GM12892 (cell line): ENCODE measurements around the gene CXCR2. TPM values are rescaled to one million over a fixed set of nuclear protein-coding genes. Genes with fewer than 3 reads are reported as not detected.

Experiments
- DNase-seq: peaks from one replicate; pipeline ENCODE4 v3.0.0; 2011; ENCODE audit not compliant: insufficient read length
- FAIRE-seq: peaks from 2 replicates; lab custom pipeline; 2011; peaks lifted over from hg19 to GRCh38; lab: Jason Lieb, UNC
- POLR2A ChIP-seq: IDR thresholded peaks from 2 replicates; pipeline ENCODE4 v1.6.1; 2011; ENCODE audit warnings: low read depth, low read length, control low read depth
- POLR2AphosphoS5 ChIP-seq: IDR thresholded peaks from 2 replicates; pipeline ENCODE4 v1.6.1; 2011; ENCODE audit warnings: low read depth, low read length, control low read depth
- TAF1 ChIP-seq: IDR thresholded peaks from 2 replicates; pipeline ENCODE4 v1.6.1; 2011; ENCODE audit warnings: low read depth, mild to moderate bottlenecking, control low read depth, low read length, borderline replicate concordance
- polyA plus RNA-seq: library from polyadenylated mRNA; unstranded; fragments of >200 nt; gene quantifications from one replicate; pipeline ENCODE4 v1.2.1, GENCODE V29; 2012; ENCODE audit warnings: missing spikeins, inconsistent platforms; ENCODE audit not compliant: missing spikeins

CXCR2 gene
- polyA plus RNA-seq = 0.19 TPM

- DNase-seq = no peak
- no peak for FAIRE-seq
- TF ChIP-seq POLR2A (no peak), POLR2AphosphoS5 (no peak), TAF1 (no peak)
Observed at GRCh38 chr2:218125626-218126080, at the start of gene CXCR2. Gene CXCR2, plus strand, starts transcription at chr2:218126028. Its CDS starts 8,774 bp downstream, at chr2:218134802.

- no peak for TF ChIP-seq TAF1
- TF ChIP-seq POLR2A = no peak
- TF ChIP-seq POLR2AphosphoS5 = no peak
- no peak for DNase-seq
- FAIRE-seq = no peak
Observed at GRCh38 chr2:218077464-218078216, 48.2 kb upstream of the CXCR2 start.

GRCh38 chr2:218079943-218080913, 45.6 kb upstream of the CXCR2 start:
- TF ChIP-seq POLR2A (no peak), POLR2AphosphoS5 (no peak), TAF1 (no peak)

GRCh38 chr2:218081063-218081462, 44.8 kb upstream of the CXCR2 start:
- FAIRE-seq (peak; percentile 84), DNase-seq (peak; percentile 52)

More at GRCh38 chr2:218079943-218080913, 45.6 kb upstream of the CXCR2 start:
- DNase-seq (no peak), FAIRE-seq (no peak)

GRCh38 chr2:218081695-218082094, 44.1 kb upstream of the CXCR2 start:
- FAIRE-seq = no peak
- no peak for TF ChIP-seq POLR2A
- no peak for TF ChIP-seq POLR2AphosphoS5
- no peak for TF ChIP-seq TAF1

More at GRCh38 chr2:218081063-218081462, 44.8 kb upstream of the CXCR2 start:
- TF ChIP-seq POLR2A = no peak

GRCh38 chr2:218082586-218083351, 43.1 kb upstream of the CXCR2 start:
- no peak for FAIRE-seq
- no peak for TF ChIP-seq POLR2AphosphoS5
- no peak for TF ChIP-seq TAF1
- no peak for TF ChIP-seq POLR2A
- no peak for DNase-seq

More at GRCh38 chr2:218081695-218082094, 44.1 kb upstream of the CXCR2 start:
- no peak for DNase-seq

GRCh38 chr2:218083352-218083676, 42.5 kb upstream of the CXCR2 start:
- no peak for TF ChIP-seq TAF1
- TF ChIP-seq POLR2AphosphoS5 = no peak
- no peak for TF ChIP-seq POLR2A
- DNase-seq (no peak), FAIRE-seq (no peak)

GRCh38 chr2:218086478-218086877, 39.4 kb upstream of the CXCR2 start:
- DNase-seq = no peak
- TF ChIP-seq POLR2AphosphoS5 (no peak), TAF1 (no peak)
- FAIRE-seq = no peak

- FAIRE-seq = no peak
- TF ChIP-seq TAF1 (no peak), POLR2A (no peak)
- no peak for DNase-seq
Observed at GRCh38 chr2:218089259-218089658, 36.6 kb upstream of the CXCR2 start.

GRCh38 chr2:218091746-218092145, 34.1 kb upstream of the CXCR2 start:
- TF ChIP-seq POLR2AphosphoS5 (no peak), POLR2A (no peak), TAF1 (no peak)
- DNase-seq (no peak), FAIRE-seq (no peak)

- TF ChIP-seq TAF1 (no peak), POLR2AphosphoS5 (no peak), POLR2A (no peak)
- DNase-seq (no peak), FAIRE-seq (no peak)
Observed at GRCh38 chr2:218093879-218094278, 31.9 kb upstream of the CXCR2 start.
